SIG-M5 (cell line): Measurements from ENCODE around the gene NSMCE1.

Experiments used
- DNase-seq: peaks from one replicate; lab custom pipeline; 2025; lab: John Stamatoyannopoulos, UW

NSMCE1 gene

DNA sequence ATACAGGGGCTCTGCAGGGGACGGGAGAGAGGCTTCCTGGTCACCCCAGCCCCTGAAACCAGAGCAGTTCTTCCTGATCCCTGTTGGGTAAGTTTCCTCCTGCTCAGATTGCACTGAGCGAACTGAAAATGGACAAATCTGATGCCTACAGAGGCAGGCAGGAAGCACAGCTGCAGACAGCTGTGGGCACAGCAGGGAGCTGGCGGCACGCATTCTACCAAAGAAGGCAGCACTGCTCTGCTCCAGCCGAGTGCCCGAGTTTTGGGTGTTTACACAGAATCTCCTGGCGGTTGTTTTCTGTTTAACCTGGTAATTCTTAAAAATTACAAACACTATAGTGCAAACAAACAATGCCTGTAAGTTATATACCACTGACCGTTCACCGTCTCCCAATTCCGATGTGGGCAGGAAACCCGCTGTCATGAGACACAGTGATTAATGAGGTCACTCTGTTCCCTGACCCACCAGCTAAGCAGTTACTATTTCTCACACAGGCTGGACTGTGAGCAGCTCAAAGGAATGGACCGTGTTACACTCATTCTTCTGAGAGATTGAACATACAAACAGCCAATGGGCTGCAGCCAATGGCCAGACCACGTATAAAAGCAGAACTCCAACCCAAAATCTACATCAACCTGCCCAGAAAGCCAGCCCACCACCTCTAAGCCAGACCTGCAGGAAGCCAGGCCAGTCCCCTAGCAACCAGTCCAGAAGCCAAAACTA, 25.5 kb downstream of the NSMCE1 start:
- DNase-seq, result no peak

DNA sequence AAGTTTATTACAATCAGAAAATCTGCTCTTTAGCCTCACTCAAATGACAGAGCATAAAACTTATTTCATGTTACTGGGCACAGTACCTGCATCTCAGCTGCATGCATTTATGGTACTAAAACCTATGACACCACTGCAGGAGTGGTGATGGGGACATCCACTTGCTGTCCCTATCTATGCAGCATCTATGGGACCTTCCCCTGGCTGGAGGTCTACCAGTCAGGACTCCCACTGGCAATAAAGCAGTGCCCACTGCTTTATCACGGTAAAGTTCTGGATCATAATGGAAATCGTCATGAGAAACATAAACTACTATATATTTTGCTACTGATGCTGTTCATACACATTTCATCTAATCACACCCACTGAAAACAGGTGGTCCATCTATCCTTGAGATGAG, 26.2 kb downstream of the NSMCE1 start:
- DNase-seq, result no peak

DNA sequence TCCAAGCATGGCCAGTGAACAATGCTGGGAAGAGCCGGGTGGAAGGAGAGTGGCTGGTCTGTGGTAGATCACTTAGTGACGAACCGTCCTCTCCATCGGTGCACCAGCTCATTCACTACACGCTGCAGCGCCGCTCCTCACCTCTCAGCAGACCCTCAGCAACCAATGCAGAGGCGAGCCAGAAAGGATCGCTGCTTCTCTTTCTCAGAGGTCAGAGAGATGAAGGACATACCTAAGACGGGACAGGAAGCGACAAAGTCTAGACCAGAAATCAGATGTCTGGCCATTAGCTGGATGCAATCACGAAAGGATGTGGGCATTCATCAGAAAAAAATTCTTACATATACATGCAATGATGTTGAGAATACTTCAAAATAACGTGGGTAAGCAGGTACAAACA, 26.9 kb downstream of the NSMCE1 start:
- no peak for DNase-seq

- no peak for DNase-seq
Measured at GRCh38 chr16:27240948-27241531, 27.5 kb downstream of the NSMCE1 start.

DNA sequence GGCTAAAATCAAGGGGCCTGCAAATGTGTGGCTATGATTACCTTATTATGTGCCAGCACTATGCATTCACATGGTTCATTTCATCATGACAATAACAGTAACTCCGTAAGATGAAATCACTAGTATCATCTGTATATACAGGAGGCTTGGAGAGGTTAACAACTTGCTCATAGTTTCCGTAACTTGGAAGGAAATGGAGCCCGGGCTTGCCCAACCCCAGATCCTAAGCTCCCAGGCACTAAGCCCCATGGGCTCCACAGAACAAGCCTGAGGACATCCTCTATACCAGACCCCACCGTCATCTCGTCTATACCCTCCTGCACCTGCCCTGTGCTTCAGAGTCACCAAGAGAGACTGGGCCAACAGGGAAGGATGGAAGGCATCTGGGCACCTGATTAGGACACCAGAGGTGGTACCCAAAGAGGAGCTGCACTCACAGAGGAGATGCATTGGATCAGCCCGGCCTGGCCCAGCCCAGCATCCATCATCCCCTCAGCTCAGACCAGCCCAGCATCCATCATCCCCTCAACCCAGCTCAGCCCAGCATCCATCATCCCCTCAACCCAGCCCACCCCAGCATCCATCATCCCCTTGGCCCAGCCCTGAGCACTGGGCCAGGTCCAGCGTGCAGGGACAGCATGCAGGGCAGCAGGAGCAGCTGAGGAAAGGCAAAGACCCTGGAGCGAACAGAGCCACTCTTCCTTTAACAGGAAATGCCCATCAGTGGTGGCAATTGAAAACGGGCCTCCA, 28.5 kb downstream of the NSMCE1 start:
- DNase-seq, result no peak

- no peak for DNase-seq
Measured at GRCh38 chr16:27239026-27239425, 29.5 kb downstream of the NSMCE1 start.

DNA sequence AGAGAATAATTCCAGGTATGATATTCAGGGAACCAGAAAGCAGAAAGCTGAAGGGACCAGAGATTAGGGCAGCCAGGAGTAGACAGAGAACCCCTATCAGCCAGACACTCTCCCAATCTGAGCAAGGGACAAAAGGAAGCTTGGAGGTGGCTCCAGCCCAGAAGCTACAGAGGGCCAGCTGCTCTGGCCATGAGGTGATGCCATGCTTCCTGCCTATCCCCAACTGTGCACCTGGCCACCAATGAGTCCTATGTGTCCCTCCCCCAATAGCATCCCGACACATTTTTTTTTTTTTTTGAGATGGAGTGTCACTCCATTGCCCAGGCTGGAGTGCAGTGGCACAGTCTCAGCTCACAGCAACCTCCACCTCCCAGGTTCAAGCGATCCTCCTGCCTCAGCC, 30.0 kb downstream of the NSMCE1 start:
- no peak for DNase-seq

- DNase-seq, result no peak
Measured at GRCh38 chr16:27238016-27238587, 30.5 kb downstream of the NSMCE1 start.

GRCh38 chr16:27237219-27238015, 31.2 kb downstream of the NSMCE1 start:
- DNase-seq, result no peak

DNA sequence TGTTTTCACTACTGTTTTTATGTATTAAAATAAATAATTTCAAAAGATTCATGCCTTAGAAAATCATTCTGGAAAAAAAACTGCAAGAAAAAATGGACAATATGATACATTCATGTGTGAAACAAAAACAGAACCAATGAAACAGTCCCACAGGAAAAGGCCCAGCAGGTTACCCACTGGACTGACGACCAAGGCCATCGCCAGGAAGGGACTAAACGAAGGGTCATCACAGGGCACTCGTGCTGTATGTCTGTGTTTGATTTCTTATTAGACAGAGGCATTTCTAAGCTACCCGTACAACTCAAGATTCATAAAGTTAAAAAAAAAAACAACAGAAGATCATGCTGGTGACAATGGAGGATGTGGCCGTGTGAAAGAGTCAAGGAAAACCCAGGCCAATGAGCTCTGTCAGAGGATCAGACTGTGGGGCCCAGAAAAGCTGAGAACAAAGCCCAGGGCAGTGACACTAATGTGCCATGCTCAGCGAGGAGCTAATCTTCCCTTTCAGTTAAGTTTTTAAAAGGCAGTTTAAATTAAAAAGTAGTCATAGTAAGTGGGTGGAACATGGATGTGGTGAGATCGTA, 31.8 kb downstream of the NSMCE1 start:
- no peak for DNase-seq

GRCh38 chr16:27235938-27236245, 32.7 kb downstream of the NSMCE1 start:
- no peak for DNase-seq

DNA sequence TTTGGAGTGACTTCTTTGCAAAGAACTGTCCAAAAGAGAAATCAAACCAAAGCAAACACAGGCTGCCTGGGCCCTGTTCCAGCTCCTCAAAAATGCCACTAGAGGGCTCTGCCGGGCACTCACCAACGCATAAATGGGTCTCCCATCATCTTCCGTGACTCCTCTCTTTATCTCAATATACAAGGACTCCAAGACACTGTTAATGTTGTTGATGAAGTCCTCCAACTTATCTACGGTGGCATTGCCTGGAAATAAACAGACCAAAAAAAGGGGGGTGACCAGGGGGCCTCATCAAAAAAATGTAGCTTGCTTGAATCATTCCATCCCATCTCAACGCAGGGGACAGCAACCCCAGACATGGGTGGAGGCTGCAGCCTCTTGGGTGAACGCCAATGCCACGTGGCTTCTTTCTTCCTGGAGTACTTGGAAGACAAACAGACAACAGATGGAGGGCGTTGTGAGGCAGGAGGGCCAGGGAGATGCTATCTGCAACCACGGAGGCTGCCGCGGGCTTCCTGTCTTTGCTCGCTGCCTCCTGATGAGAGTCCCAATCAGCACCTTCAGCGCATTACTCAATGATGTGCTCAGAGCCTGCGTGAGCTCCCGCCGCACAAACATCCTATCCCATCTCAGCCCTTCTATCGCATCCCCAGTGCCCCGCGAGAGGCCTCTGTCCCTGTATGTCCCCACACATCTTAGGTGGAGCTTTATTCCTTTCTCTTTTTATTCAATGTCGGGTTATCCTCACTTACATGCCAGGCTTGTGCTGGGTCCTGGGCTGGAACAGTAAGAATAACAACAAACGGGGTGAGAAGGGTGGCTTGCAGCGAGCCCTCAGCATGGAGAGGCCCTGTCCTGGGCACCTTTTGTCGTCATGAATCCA, 33.3 kb downstream of the NSMCE1 start:
- DNase-seq, result no peak

DNA sequence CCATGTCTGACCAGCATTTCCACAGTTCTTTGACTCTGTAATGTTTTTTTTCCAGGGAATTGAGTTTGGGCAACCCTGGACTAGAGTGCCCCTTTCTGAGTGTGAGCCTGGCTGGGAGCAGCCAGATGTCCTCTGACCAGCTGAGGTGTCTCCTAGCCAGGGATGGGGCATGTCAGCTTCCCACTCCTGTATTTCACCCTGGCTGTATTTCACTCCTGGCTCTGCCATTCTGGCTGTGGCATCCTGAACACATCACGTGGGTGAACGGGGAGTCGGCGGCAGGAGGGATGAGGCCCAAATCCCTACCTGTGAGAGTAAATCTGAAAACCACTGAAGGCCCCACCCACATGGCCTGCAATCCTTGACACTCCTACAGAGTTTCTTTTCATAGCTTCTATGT, 34.0 kb downstream of the NSMCE1 start:
- DNase-seq, result no peak

- DNase-seq, result no peak
Measured at GRCh38 chr16:27234171-27234570, 34.4 kb downstream of the NSMCE1 start.

GRCh38 chr16:27233731-27234130, 34.8 kb downstream of the NSMCE1 start:
- no peak for DNase-seq

DNA sequence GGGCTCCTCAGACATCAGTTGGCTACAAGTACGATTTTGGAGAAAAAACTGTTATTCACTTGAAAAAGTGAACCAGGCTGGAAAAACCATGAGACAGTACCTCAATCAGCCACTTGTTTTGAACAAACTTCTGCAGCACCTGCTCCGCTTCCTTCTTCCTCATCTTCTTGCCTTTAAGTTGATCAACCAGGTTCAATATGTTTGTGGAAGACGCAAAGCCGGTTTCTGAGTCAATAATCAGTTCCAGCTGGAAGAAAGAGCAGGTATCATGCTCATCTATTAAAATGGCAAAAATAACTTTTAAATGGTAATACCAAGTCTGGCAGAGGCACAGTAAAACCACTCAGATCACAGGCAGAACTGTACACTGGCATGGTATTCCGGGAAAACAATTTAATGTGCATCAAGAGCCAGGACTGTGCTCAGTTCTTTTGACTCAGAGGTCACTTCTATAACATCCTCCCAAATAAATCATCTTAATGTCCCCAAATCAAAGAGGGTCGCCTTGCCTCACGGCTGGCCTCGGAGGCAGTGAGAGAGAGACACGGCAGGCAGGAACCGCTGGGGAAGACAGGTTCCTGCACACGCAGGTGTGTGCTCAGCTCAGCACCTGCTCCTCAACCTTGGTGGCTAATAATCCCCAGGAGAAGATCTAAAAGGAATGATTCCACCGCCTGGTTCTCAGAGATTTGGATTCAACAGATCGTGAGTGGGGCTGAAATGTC, 35.5 kb downstream of the NSMCE1 start:
- no peak for DNase-seq

- no peak for DNase-seq
Measured at GRCh38 chr16:27232061-27232900, 36.3 kb downstream of the NSMCE1 start.

GRCh38 chr16:27231692-27232060, 36.9 kb downstream of the NSMCE1 start:
- DNase-seq, result no peak

DNA sequence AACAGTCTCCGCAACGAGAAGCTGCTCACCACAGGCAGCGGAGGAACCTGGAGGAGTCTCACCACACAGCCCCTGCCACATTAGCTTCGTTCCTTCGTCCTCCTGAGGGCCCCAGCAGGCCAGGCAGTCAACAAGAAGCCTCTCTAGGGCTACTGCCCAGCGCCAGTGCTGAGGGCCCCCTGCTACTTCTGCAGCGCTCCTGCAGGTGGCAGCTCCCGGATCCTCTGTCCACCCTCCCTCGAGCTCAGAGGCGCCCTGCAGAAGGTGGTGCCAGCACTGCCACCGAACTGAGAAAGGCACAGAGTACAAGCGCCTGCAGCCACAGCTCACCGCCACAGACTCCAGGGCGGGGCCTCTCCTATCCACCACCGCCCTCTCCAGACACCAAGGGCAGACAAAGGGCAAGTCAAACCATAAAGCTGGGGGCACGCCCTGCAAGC, 38.0 kb downstream of the NSMCE1 start:
- no peak for DNase-seq
